Stimulated activated CD4-positive, alpha-beta T cell treated with anti-CD3 and anti-CD28 coated beads, Interleukin-4, amount 100 ng/mL, for 24 hours (primary cell): ENCODE data around the gene CNTRL.
"Not testable (repeated sequence)": the region's sequence is repeated elsewhere in the genome, so short reads cannot be mapped to it uniquely, and the experiment has no call there.

Source experiments
- DNase-seq: peaks from one replicate; pipeline ENCODE4 v3.0.0-alpha.2; 2020

CNTRL gene

GRCh38 chr9:121133104-121133816 is 58.5 kb downstream of the CNTRL start:
- peak; percentile 47 for DNase-seq

GRCh38 chr9:121135642-121136041 is 60.9 kb downstream of the CNTRL start:
- DNase-seq: no peak

- DNase-seq: no peak
Measured at GRCh38 chr9:121138561-121138960, 63.8 kb downstream of the CNTRL start.

GRCh38 chr9:121138973-121139372 is 64.2 kb downstream of the CNTRL start:
- no peak for DNase-seq

- DNase-seq: no peak
Measured at GRCh38 chr9:121140162-121140561, 65.4 kb downstream of the CNTRL start.

GRCh38 chr9:121141306-121141705 is 66.6 kb downstream of the CNTRL start:
- no peak for DNase-seq

- no peak for DNase-seq
Measured at GRCh38 chr9:121141706-121142105, 67.0 kb downstream of the CNTRL start.

GRCh38 chr9:121143771-121144170 is 69.0 kb downstream of the CNTRL start:
- no peak for DNase-seq

- no peak for DNase-seq
Measured at GRCh38 chr9:121144482-121144881, 69.7 kb downstream of the CNTRL start.

- no peak for DNase-seq
Measured at GRCh38 chr9:121150188-121150587, 75.4 kb downstream of the CNTRL start.

GRCh38 chr9:121153642-121154041 is 78.9 kb downstream of the CNTRL start:
- DNase-seq: no peak

- no peak for DNase-seq
Measured at GRCh38 chr9:121154782-121155181, 80.0 kb downstream of the CNTRL start.

- DNase-seq: peak; percentile 11
Measured at GRCh38 chr9:121156263-121156731, 81.5 kb downstream of the CNTRL start.

GRCh38 chr9:121157939-121158338 is 83.2 kb downstream of the CNTRL start:
- DNase-seq: no peak

GRCh38 chr9:121160025-121160424 is 85.3 kb downstream of the CNTRL start:
- no peak for DNase-seq

- no peak for DNase-seq
Measured at GRCh38 chr9:121168052-121168451, 93.3 kb downstream of the CNTRL start.

- DNase-seq: peak; percentile 13
Measured at GRCh38 chr9:121169094-121169601, 94.4 kb downstream of the CNTRL start.

- no peak for DNase-seq
Measured at GRCh38 chr9:121171236-121171635, 96.5 kb downstream of the CNTRL start.

GRCh38 chr9:121172726-121173487 is 98.2 kb downstream of the CNTRL start:
- DNase-seq: no peak

- no peak for DNase-seq
Measured at GRCh38 chr9:121173501-121173900, 98.7 kb downstream of the CNTRL start.

GRCh38 chr9:121178676-121179372 is 104.1 kb downstream of the CNTRL start:
- no peak for DNase-seq

- DNase-seq: not testable (repeated sequence)
Measured at GRCh38 chr9:121179373-121179721, 104.6 kb downstream of the CNTRL start.

- no peak for DNase-seq
Measured at GRCh38 chr9:121179930-121180681, 105.4 kb downstream of the CNTRL start.
